ENCODE measurements around the gene CDH13.

CDH13 gene

GRCh38 chr16:83599789-83600462 is 973.2 kb downstream of the CDH13 start:
- DNase-seq: no peak

DNA sequence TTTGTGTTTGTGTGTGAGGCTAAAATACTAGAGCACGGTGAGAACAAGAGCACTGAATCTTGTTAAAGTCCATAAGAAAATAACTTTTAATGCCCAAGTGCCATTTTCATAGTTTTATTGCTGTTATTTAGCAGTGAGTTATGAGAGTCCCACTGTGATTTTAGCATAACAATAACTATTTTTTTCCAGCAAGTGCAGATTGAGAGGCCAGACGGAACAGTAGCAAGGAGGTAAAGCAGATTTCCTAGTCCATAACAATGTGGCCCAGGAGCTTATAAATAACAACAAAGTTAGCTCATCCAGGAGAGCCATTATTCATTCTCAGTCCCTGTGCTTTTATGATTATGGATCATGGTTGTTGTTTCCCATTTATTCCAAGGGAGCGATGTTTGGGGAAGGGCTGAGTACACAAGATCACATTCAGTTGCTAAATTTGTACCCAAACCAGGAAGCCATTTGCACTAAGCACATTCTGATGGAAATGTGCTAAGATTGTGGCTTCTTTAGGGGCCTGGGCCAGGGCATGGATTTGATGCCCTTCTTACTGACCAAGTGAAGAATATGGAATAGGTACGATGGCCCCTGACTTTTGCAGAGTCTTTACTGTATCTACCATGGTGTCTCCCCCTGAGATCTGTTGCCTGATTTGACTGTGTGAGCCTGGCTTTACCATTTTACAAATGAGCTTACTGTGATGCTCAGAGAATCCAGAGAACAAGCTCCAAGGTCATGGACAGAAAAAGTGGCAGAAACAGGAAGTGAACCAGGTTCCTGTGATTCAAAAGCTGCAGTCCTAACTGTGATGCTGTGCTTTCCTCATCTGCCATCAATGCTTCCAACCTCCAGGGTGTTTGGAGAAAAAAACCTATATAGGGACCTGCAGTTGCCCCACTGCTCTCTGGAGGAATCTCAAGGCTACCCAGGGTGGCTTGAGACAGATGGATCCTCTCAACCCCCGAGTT is 976.3 kb downstream of the CDH13 start:
- DNase-seq: no peak

DNA sequence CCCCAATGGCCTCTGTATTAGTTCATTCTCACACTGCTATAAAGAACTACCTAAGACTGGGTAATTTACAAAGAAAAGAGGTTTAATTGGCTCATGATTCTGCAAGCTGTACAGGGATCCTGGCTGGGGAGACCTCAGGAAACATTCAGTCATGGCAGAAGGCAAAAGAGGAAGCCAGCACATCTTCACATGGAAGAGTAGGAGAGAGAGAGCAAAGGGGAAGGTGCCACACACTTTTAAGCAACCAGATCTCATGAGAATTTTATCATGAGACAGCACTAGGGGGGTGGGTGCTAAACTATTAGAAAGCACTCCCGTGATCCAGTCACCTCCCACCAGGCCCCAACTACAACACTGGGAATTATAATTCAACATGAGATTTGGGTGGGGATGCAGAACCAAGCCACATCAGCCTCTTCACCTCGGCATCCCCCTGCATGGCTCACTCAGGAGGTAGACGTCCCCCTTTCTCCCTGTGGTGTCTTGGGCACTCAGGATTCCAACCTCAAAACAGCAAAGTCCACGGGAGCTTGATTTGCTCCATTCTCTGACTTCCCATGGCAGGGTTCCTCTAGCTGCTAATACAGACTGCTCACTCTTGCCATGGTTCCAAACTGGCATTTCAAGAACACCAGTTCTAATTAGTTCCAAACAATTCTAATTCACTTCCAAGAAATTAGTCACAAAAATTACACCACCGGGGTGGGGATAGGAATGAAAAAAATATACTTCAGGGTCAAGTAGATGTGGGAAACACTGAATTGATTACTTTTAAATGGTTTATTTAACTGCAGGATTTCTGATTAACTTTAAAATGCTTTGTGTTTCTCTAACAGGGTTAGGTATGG is 977.2 kb downstream of the CDH13 start:
- DNase-seq: no peak

- no peak for DNase-seq
Measured at GRCh38 chr16:83606486-83607030, 979.8 kb downstream of the CDH13 start.

- no peak for DNase-seq
Measured at GRCh38 chr16:83609178-83609577, 982.4 kb downstream of the CDH13 start.

DNA sequence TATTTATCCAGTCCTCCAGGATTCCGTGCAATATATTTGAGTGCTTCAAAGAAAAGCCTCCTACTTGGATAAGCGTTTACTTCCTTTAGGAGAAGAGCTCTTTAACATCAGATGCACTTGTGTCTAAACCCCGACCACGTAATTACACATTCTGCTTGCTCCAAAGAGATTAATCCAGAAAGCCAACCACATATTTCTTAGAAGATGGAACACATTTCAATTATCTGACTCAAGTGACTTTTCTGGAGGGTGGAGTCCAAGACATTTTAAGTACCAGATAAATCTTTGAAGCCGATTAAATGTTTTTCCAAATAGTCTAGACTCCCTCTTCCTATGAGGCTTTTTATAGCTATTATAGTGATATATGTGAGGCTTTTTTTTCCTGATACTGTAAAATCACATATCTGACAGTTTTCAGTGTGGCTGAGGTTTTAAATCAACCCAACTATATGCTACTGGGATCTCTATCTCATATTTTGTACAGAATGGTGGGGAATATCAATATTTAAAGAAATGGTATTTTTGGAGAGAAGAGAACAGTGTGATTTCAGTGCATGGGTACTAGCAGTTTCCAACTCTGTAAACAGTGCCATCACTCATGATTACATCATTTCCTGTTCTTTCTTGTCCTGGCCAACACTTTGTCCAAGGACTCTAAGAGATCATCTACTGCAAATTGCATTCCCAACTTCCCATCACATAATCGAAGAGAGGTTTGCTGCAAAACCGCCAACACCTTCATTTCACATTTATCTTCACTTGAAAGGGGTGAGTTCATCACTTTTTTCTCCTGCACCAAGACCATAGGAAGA is 988.6 kb downstream of the CDH13 start:
- peak; percentile 62 for DNase-seq

- DNase-seq: peak; percentile 42
Measured at GRCh38 chr16:83615953-83616350, 989.2 kb downstream of the CDH13 start.

GRCh38 chr16:83619381-83620150 is 992.8 kb downstream of the CDH13 start:
- DNase-seq: peak; percentile 82

DNA sequence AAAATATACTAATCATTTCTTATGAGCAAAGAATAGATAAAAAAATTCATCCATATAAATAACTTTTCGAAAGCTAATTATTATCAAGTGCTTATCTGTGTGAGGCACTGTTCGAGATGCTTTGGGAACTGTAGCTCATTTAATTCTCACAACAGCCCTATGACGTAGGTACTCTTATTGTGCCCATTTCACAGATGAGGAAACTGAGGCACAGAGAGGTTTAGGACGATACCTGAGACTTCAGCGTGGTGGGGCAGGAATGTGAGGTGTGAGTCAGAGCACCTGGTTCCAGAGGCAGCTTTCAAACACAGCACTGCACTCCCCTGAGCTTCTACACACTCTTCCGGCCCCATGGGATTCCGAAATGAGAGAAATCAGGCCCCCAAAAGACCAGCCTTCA is 995.2 kb downstream of the CDH13 start:
- DNase-seq: no peak

GRCh38 chr16:83623091-83623730 is 996.4 kb downstream of the CDH13 start:
- no peak for DNase-seq

GRCh38 chr16:83623892-83624291 is 997.1 kb downstream of the CDH13 start:
- peak; percentile 16 for DNase-seq

- DNase-seq: peak; percentile 10
Measured at GRCh38 chr16:83624429-83625120, 997.8 kb downstream of the CDH13 start.

GRCh38 chr16:83626204-83626603 is 999.4 kb downstream of the CDH13 start:
- no peak for DNase-seq

- no peak for DNase-seq
Measured at GRCh38 chr16:83626676-83627075, 999.9 kb downstream of the CDH13 start.

- DNase-seq: no peak
Measured at GRCh38 chr16:83627996-83628395, 1001.2 kb downstream of the CDH13 start.

- no peak for DNase-seq
Measured at GRCh38 chr16:83629426-83629825, 1002.7 kb downstream of the CDH13 start.

DNA sequence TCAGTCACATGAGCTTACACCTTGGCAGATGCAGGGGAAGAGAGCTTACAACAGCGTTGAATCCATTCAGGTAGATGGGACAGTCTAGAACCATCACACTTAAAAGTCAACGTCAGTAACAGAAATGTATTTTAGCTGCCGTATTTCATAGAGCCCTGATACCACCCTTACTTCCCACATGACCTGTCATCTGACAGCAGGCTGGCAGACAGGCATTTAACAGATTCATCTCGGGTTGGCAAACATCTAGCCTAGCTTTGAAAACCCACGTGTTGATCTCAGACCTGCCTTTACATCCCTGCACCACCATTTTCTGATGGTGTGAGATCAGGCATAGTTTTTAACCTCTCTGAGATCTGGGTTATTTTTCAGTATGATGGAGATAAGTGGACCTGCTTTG is 1003.1 kb downstream of the CDH13 start:
- no peak for DNase-seq

GRCh38 chr16:83630979-83631378 is 1004.2 kb downstream of the CDH13 start:
- no peak for DNase-seq

GRCh38 chr16:83633286-83633685 is 1006.5 kb downstream of the CDH13 start:
- DNase-seq: no peak

DNA sequence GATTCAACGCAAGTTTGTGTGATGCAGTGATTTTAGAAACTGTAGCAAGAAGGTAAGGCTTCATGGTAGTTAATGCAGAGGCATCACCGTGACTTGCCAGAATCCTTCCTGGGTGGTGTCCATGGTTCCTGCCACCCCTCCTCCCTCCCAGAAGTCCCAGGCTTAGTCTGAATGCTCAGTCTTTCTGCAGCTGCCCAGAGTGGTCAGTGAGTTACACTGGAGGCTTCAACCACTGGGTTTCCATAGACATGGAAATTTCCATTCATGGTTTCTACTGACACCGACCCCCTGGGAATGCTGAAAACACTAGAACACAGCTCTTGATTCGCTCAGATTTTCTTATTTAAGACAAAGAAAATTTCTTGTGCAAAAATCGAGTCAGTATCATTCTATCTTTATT is 1021.6 kb downstream of the CDH13 start:
- no peak for DNase-seq
